Transverse colon (tissue), 4 donors: Measurements from ENCODE around the gene WSCD1. TPM values are rescaled to one million over a fixed set of nuclear protein-coding genes. Genes with fewer than 3 reads are reported as not detected.

Source experiments
- DNase-seq: peaks from one replicate; pipeline ENCODE4 v3.0.0-alpha.2; 2019
- H3K27ac ChIP-seq, 4 donors: fragments of 200-600 bp; sonication (generic); 2 replicates each; pipeline ENCODE4 v1.5.1; 2016 to 2018; ENCODE audit warnings: inconsistent platforms in 4 of 4
- H3K27me3 ChIP-seq: fragments of 200-600 bp; sonication (generic); 2 replicates; pipeline ENCODE4 v1.5.1; 2017; ENCODE audit warnings: inconsistent platforms
- H3K36me3 ChIP-seq, 4 donors: fragments of 200-600 bp; sonication (generic); 2 replicates each; pipeline ENCODE4 v1.5.1; 2017 to 2019; ENCODE audit warnings: inconsistent platforms in 4 of 4
- H3K4me1 ChIP-seq, 4 donors: fragments of 200-600 bp; sonication (generic); 2 replicates each; pipeline ENCODE4 v1.5.1; 2017 to 2020; ENCODE audit warnings: inconsistent platforms in 4 of 4
- H3K4me3 ChIP-seq, 4 donors: fragments of 200-600 bp; sonication (generic); 1 replicate in 1 of 4; 2 replicates in 3 of 4; pipeline versions ENCODE4 v1.5.1 to v1.6.1; 2017 to 2019; ENCODE audit warnings: inconsistent platforms in 4 of 4
- H3K9me3 ChIP-seq, 2 donors: fragments of 200-600 bp; sonication (generic); 2 replicates each; pipeline ENCODE4 v1.5.1; 2017 to 2019; ENCODE audit warnings: inconsistent platforms in 2 of 2
- EP300 ChIP-seq: sonication (generic); formaldehyde crosslinking; IDR thresholded peaks from one replicate; pipeline ENCODE4 v1.6.1; 2017; ENCODE audit warnings: antibody characterized with exemption, low read depth
- POLR2A ChIP-seq: fragments of 450-650 bp; IDR thresholded peaks from one replicate; pipeline ENCODE4 v1.6.1; 2016; ENCODE audit warnings: antibody characterized with exemption, mild to moderate bottlenecking, moderate library complexity
- POLR2AphosphoS5 ChIP-seq, 3 donors: sonication (generic); formaldehyde crosslinking; IDR thresholded peaks; one replicate each; pipeline ENCODE4 v1.6.1; 2016; ENCODE audit warnings: antibody characterized with exemption in 3 of 3
- WGBS, 2 donors: methylation state at CpG; one replicate each; pipeline ENCODE4 v1.1.5; 2018; ENCODE audit warnings: low coverage in 1 of 2; 5-methylcytosine and 5-hydroxymethylcytosine counted together
- in situ Hi-C, 4 donors: fragments of 200-750 bp; cut with MboI; loops; one replicate each; pipeline versions ENCODE4 v1.15.0 to v1.15.1; 2017; ENCODE audit warnings: low sequenced_read_pairs in 3 of 4, low pct_ligation_motif_present in 1 of 4, low pct_unique_long_range_greater_than_20kb in 1 of 4
- intact Hi-C: fragments of 100-400 bp; cut with DNase I; formaldehyde crosslinking; loops from one replicate; pipeline ENCODE4 v1.15.1; 2023; ENCODE audit warnings: low total_unique reads
- total RNA-seq, 4 donors: library from RNA; depleted of rRNA; stranded (reverse); fragments of >200 nt; gene quantifications; one replicate each; pipeline ENCODE4 v1.1.0, GENCODE V29; 2016
- TF ChIP-seq, protein P1 (sequence below), 5 experiments: fragments of 200-600 bp in 3 of 5; fragments of 450-650 bp in 2 of 5; sonication (generic) in 3 of 5; IDR thresholded peaks; 1 replicate in 2 of 5; 2 replicates in 3 of 5; pipeline ENCODE4 v1.5.1; 2016 to 2017; ENCODE audit warnings: antibody characterized with exemption in 5 of 5, inconsistent platforms in 3 of 5, mild to moderate bottlenecking in 2 of 5, moderate library complexity in 1 of 5

WSCD1 gene
- total RNA-seq, 4 donors from 2014 or later = 23.7 to 58.4 (median 33.7) TPM

DNA sequence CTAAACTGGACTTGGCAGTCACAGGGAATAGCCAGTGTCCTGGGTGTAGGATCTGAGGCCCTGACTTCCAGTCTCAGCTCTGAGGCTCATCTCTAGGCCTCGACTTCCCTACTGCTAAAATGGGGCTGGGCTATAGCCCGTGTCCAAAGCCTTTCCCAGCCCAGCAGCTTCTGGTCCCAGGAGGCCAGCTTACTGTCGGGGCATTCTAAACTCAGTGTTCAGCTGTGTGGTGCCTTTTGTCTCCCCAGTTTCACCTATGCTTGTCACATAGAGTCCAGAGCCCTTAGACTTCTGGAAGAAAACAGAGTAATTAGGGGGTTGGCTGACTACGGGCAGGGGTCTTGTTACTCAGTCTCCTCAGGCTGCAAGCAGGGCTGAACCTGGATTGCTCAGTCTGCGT is 94.8 kb downstream of the WSCD1 start:
- Histone ChIP-seq H3K9me3 (no peaks in the 10 kb centered on the region), H3K4me3 (no peak overlapping the region), H3K36me3 (no peaks in the 10 kb centered on the region), H3K4me1 (no peaks in the 10 kb centered on the region), H3K27me3 (no peaks in the 10 kb centered on the region), H3K27ac (no peak overlapping the region)
- in situ Hi-C loops = no loop called here
- DNase-seq = no peak
- intact Hi-C loops = no loop called here
- 79% methylated on average over 5 of the region's 5 CpGs; no CpG with 5 or more reads in 1 of the 2 donors for WGBS, 2 donors
- TF ChIP-seq, protein P1, sequence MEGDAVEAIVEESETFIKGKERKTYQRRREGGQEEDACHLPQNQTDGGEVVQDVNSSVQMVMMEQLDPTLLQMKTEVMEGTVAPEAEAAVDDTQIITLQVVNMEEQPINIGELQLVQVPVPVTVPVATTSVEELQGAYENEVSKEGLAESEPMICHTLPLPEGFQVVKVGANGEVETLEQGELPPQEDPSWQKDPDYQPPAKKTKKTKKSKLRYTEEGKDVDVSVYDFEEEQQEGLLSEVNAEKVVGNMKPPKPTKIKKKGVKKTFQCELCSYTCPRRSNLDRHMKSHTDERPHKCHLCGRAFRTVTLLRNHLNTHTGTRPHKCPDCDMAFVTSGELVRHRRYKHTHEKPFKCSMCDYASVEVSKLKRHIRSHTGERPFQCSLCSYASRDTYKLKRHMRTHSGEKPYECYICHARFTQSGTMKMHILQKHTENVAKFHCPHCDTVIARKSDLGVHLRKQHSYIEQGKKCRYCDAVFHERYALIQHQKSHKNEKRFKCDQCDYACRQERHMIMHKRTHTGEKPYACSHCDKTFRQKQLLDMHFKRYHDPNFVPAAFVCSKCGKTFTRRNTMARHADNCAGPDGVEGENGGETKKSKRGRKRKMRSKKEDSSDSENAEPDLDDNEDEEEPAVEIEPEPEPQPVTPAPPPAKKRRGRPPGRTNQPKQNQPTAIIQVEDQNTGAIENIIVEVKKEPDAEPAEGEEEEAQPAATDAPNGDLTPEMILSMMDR (IDR thresholded peaks at IDR 0.05) = no peak
- TF ChIP-seq EP300 = no peak
- TF ChIP-seq POLR2AphosphoS5 (IDR thresholded peaks at IDR 0.05) = no peak
- TF ChIP-seq POLR2A = no peak

DNA sequence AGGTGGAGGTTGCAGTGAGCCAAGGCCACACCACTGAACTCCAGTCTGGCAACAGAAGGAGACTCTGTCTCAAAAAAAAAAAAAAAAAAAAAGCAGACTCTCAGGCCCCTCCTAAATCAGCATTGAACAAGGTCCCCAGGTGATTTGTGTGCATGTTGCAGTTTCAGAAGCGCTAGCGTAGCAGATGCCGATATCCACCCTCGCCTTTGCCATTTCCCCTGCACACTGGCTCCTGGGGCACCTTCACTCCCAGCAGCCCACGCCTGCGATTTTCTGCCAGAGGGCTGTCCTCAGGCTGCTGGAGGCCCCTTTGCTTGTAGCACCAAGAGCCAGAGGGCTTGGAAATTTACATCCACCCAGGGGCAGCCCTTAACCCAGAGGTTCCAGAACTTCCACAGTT is 95.6 kb downstream of the WSCD1 start:
- no peak for DNase-seq
- 84% methylated on average over 6 of the region's 6 CpGs; no CpG with 5 or more reads in 1 of the 2 donors for WGBS, 2 donors
- Histone ChIP-seq H3K4me3 (no peak overlapping the region), H3K9me3 (no peaks in the 10 kb centered on the region), H3K36me3 (no peaks in the 10 kb centered on the region), H3K4me1 (no peaks in the 10 kb centered on the region), H3K27ac (no peak overlapping the region), H3K27me3 (no peaks in the 10 kb centered on the region)
- no peak for TF ChIP-seq POLR2A
- TF ChIP-seq, protein P1 (IDR thresholded peaks at IDR 0.05) = no peak
- no peak for TF ChIP-seq POLR2AphosphoS5 (IDR thresholded peaks at IDR 0.05)
- TF ChIP-seq EP300 = no peak
- in situ Hi-C loops (no loop called here), intact Hi-C loops (no loop called here)

DNA sequence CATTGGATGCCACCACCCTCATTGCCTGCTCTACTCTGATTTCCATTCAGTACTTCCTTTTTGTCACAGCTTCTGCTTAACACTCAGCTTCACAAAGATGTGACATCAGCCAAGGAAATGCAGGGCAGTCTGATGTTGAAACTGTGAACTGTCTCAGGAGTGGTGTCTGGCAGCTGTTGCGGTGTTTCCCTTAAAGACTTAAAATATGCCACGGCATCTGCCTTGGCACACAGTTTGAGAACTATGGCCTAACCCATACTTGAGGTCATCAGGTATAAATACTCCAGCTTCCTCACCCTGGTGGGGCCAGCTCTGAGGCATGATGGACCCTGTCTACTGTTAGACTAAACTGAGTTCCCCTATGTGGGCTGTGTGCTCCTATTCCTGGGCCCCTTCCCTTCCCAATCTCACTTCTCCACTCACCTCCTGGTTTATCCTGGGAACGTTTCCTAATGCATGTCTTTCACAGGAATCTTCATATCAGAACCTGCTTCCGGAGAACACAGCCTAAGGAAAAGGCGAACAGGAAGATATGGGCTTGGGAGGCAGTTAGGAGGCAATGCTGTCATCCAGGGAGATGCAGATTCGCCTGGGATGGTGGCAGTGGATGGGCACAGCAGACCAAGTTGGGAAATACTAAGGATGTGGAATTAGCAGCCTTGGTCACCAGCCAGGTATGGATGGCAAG is 96.5 kb downstream of the WSCD1 start:
- Histone ChIP-seq H3K4me1 (no peaks in the 10 kb centered on the region), H3K36me3 (no peaks in the 10 kb centered on the region), H3K9me3 (no peaks in the 10 kb centered on the region), H3K27me3 (no peaks in the 10 kb centered on the region), H3K27ac (no peak overlapping the region), H3K4me3 (no peak overlapping the region)
- TF ChIP-seq, protein P1 (IDR thresholded peaks at IDR 0.05) = no peak
- TF ChIP-seq POLR2AphosphoS5 (IDR thresholded peaks at IDR 0.05) (no peak), POLR2A (no peak), EP300 (no peak)
- in situ Hi-C loops (no loop called here), intact Hi-C loops (no loop called here)
- 72 to 80% methylated on average over 1 to 6 of the region's 6 CpGs for WGBS, 2 donors
- no peak for DNase-seq

DNA sequence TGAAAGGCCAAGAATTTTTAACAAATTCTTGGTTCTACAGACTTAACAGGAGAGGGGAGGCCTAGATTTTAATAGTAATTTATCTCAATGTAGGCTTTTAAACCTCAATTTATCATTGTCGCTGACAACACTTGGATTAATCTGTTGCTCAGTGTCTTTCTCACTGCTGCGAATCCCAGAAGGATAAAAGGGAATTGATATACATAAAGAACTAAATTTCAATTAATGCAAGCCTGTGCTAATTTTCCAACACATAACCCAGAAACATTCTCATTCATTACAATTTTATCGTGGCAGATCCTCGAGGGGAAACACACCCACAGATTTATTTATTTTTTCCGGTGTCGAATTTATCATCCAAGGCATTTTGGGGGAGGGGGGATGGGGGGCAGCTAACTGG is 98.1 kb downstream of the WSCD1 start:
- no peaks in the 10 kb centered on the region for H3K9me3 ChIP-seq
- H3K27ac ChIP-seq = no peak overlapping the region
- no peaks in the 10 kb centered on the region for H3K27me3 ChIP-seq
- DNase-seq = no peak
- H3K36me3 ChIP-seq = no peaks in the 10 kb centered on the region
- 57 to 69% methylated on average over 6 of the region's 6 CpGs for WGBS, 2 donors
- no peak overlapping the region for H3K4me3 ChIP-seq
- no peaks in the 10 kb centered on the region for H3K4me1 ChIP-seq
- TF ChIP-seq, protein P1 (IDR thresholded peaks at IDR 0.05) = no peak
- TF ChIP-seq EP300 (no peak), POLR2AphosphoS5 (IDR thresholded peaks at IDR 0.05) (no peak), POLR2A (no peak)
- intact Hi-C loops = no loop called here
- in situ Hi-C loops = no loop called here
